GM12865 (cell line): ENCODE data around the gene VIPR2.
"Not testable (repeated sequence)": the region's sequence is repeated elsewhere in the genome, so short reads cannot be mapped to it uniquely, and the experiment has no call there.

ENCODE experiments used
- DNase-seq: peaks from one replicate; pipeline ENCODE4 v3.0.0; 2010; ENCODE audit warnings: low read depth
- H3K4me3 ChIP-seq: 2 replicates; pipeline ENCODE4 v1.5.1; 2011; ENCODE audit warnings: mild to moderate bottlenecking, low read depth, low read length, control low read depth
- TF ChIP-seq, protein P1 (sequence below): IDR thresholded peaks from 2 replicates; pipeline ENCODE4 v1.5.1; 2011; ENCODE audit warnings: low read length, control low read depth, low read depth, inconsistent platforms; ENCODE audit not compliant: insufficient read depth; ENCODE audit errors: missing control alignments

The VIPR2 gene

DNA sequence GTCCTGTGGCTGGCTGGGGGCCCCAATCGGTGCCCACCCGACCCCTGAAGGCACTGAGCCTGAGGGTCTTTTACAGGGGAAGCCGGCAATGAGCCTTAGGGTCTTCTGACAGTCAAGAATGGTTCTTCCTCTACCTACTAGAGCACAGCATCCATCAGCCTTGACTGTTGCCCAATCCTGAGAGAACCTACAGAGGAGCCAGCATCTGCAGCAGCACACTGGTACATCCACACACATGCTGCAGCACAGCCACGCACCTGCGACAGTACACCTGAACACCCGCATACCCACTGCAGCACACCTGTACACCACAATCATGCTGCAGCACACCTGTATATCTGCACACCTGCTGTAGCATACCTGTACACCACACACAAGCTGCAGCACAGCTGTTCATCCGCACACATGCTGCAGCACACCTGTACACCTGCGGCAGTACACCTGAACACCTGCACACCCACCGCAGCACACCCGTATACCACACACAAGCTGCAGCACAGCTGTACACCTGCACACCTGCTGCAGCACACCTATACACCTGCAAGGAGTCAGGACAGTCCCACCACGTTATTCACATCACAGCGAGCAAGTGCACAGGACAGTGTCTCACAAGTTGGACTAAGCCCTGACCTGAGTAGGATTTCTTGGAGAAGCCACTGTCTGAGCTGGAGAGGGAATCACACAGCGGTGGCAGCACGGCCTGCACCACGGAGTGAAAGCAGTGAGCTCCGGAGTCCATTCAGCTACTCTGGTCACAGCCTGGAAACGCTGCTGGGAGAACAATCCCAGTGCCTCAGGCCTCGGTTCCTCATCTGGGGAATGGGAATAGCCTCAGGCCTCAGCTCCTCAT lies 56.4 kb downstream of the VIPR2 start:
- no peak for DNase-seq
- TF ChIP-seq, protein P1, sequence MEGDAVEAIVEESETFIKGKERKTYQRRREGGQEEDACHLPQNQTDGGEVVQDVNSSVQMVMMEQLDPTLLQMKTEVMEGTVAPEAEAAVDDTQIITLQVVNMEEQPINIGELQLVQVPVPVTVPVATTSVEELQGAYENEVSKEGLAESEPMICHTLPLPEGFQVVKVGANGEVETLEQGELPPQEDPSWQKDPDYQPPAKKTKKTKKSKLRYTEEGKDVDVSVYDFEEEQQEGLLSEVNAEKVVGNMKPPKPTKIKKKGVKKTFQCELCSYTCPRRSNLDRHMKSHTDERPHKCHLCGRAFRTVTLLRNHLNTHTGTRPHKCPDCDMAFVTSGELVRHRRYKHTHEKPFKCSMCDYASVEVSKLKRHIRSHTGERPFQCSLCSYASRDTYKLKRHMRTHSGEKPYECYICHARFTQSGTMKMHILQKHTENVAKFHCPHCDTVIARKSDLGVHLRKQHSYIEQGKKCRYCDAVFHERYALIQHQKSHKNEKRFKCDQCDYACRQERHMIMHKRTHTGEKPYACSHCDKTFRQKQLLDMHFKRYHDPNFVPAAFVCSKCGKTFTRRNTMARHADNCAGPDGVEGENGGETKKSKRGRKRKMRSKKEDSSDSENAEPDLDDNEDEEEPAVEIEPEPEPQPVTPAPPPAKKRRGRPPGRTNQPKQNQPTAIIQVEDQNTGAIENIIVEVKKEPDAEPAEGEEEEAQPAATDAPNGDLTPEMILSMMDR, result no peak
- no peak overlapping the region for H3K4me3 ChIP-seq

DNA sequence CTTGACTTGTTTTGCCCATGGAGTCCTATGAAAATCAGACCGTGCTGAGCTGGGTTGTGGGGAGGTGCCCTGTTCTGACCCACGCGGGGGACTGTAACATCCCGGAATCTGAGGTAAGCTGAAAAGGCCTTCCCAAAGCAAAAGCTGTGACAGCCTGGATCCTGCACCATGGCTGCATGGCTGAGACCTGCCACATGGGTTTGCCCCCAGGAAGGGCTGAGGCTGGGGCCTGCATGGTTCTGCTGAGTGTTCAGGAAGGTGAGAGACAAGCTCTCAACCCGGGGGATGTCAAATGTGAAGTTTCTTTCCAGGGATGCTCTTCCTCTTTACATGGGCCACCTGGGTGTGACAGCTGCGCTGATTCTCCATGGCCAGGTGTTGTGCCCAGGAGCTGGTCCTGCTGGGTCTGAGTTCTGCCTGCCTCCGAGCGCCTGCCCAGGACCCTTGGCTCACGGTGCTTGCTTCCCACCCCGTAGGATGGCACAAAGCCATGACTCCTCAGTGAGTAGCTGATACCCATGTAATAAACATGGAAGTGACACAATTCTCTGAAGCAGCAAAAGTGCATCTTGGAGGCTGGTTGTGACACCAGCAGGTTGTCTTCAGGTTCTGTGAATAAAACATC lies 58.3 kb downstream of the VIPR2 start:
- TF ChIP-seq, protein P1, result no peak
- DNase-seq, result no peak
- no peak overlapping the region for H3K4me3 ChIP-seq

DNA sequence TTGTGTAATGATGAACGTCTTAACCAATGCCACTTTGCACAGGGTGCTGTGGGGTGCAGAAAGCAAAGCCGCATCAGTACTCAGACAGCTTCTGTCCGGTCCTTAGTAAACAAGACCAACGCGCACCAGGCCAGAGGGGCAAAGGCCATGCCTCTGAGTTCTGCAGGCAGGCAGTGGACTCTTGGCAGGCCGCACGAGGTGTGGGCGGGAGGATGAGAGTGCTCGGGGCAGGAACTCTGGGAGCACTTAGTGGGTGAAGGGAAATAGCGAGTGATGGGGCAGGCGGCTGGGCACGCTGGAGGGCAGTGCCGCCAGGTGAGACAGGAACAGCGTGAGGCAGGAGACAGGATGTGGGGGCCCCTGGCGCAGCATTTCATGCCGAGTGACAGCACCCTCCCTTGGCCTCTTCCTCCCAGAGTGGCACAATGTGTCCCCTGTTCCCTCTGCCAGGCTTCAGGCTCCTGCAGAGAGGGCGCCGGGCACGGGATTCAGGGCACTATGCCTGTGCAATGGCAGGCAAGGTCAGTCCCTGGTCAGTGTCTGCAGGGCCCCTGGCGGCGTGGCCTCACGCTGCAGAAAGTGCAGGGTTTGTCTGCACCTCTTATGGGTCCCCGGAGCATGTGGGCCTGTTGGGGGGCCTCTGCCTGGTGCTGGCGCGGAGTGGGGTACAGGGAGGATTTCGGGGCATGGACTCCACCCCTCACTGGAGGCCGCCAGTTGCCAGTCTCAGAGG lies 60.4 kb downstream of the VIPR2 start:
- TF ChIP-seq, protein P1, result no peak
- no peak for DNase-seq
- no peak overlapping the region for H3K4me3 ChIP-seq

DNA sequence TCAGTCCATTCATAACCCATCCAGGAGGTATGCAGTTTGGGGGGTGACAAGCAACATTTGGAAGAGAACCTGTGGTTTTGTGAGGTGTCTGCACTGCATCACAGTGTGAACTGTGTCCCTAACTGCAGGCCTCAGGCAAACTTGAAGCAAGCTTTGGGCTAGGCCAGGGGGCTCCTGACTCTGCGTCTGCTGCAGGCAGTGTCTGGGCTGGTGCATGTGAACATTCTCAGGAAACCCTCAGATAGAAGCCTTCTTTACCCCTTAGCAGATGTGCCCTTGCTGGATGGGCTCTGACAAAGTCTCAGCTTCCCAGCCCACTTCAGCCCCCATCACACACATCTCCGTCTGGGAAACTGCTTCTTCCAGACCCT lies 61.0 kb downstream of the VIPR2 start:
- no peak for DNase-seq
- no peak overlapping the region for H3K4me3 ChIP-seq
- TF ChIP-seq, protein P1, result no peak

DNA sequence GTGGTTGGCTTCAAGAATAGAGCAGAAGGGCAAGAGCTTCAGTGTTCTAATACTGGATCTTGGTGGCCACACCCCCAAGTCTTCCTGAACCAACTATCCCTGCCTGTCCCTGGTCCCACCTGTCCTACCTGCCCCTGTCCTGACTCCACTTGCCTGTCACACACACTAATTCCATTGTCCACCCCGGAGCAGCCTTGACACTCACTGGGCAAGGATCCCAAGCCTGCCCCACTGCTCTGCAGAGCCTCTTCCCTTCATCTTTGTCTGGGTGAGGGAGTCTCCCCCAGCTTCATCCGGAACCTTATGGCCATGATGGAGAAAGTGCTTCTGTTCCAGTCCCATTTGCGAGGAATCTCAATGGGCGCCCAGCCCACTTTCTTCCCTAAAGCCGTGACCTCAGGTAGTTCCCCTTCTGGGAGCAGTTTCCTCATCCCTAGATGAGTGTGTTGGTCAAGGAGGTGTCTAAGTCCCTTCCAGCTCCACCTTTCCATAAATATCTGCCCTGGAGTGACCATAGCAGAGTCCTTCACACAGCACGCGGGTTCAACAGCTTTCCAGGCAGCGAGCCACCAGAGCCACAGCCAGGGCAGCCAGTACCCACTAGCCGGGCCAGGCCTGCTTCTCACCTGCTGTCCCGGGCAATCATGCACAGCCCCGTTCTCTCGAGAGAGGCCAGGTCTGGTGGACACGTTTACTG lies 61.5 kb downstream of the VIPR2 start:
- H3K4me3 ChIP-seq, result no peak overlapping the region
- no peak for DNase-seq
- TF ChIP-seq, protein P1, result no peak

DNA sequence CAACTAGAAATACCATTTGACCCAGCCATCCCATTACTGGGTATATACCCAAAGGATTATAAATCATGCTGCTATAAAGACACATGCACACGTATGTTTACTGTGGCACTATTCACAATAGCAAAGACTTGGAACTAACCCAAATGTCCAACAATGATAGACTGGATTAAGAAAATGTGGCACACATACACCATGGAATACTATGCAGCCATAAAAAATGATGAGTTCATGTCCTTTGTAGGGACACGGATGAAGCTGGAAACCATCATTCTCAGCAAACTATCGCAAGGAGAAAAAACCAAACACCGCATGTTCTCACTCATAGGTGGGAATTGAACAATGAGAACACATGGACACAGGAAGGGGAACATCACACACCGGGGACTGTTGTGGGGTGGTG lies 62.6 kb downstream of the VIPR2 start:
- H3K4me3 ChIP-seq, DNase-seq: not testable (repeated sequence)

DNA sequence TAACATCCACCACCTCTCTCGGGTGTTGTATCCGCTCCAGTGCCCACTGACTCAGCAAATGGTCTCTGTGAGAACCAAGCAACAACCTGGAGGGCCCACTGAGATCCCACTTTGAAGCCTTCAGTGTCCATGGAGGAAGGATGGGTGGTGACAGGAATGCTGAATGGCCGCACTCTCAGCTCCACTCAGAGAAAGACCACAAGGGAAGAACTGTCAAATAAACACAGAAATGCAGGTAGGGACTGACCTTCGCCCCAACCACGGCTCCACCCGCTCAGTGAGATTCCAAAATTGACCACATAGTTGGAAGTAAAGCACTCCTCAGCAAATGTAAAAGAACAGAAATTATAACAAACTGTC lies 65.8 kb downstream of the VIPR2 start:
- no peak overlapping the region for H3K4me3 ChIP-seq
- DNase-seq, result no peak
- TF ChIP-seq, protein P1, result no peak
